Measurements from ENCODE around the gene FOLR3.
A peak's percentile ranks its signal among the peaks of the same experiment; 100 is the strongest.
"Not testable (repeated sequence)": the region's sequence is repeated elsewhere in the genome, so short reads cannot be mapped to it uniquely, and the experiment has no call there.

FOLR3 gene

DNA sequence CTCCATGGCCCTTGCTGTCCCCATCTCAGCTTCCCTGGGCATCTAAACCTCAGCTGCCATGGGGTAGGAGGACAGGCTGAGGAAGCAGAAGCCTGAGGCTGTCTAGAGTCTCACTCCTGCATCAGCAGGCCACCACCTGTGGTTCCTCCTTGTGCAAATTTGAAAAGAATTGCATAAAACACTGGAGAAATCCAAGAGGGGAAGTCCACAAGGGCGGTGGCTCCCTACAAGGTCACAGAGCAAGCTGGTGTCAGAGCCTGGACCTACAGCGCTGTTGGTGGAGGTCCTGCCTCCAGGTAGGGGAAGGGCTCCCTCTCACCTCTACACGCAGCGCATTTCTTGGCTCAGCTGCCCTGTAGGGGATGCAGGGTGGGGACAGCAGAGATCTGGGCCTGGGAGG, at the start of gene FOLR3:
FOLR3 (plus strand) TSS at position 253 of the 400 bp plus-strand sequence. CDS start 228 bp downstream, outside the sequence.
- DNase-seq (ENCODE audit: low read depth in 2 of 3, low spot score in 1 of 3) = not testable (repeated sequence)

DNA sequence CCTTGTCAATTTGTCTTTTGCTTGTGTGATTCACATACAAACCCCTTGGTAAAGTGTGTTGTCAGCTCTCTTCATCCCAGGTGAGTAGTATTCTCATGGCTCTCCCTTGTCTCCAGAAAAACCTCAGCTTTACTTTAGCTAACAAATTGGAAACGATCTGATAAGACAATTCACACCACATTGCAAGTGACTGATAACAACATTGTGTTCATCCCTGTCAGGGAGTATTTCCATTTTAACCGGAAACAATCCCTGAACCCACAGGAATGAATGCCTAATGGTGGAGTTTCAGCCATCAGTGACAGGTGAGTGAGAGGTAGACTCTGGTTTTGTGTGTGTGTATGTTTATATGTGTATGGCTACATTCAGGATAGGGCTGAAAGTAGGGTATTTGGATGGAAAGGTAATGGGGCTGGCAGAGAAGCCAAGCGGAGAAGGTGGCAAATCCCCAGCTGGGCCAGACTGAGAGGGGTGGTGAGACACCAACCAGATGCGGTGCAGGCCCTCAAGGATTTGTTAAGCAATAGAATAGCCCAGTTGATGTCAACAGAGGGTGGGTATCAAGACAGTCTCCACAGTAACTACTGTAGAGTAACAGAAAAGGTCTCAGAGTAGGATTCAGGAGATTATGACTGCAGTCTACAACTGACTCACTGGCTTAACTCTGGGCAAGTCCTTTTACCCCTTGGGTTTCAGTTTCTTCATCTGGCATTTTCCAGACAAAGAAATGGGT, 47.3 kb upstream of the FOLR3 start:
- no peak for DNase-seq (ENCODE audit: low read depth in 2 of 3, low spot score in 1 of 3)

DNA sequence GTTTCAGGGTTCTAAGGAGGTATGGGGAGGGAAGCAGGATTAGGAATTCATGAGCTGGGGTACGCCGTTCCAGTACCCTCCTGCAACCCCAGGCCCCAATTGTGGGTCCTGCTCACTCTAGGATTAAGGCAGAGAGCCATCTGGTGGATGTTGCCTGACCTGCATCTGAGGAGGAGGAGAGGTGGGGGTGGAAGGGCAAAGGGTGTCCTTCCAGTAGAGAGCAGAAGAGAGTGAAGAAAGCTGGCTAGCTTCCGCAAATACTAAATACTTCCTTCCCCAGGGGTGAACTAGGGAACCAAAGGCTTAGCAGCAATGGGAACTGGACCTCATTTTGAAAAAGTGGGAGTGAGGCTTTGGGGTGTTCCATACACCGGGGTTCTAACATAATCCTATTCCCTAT, 44.2 kb upstream of the FOLR3 start:
- peak in 2 of 3 donors; percentile 34 to 65 for DNase-seq (ENCODE audit: low read depth in 2 of 3, low spot score in 1 of 3)

DNA sequence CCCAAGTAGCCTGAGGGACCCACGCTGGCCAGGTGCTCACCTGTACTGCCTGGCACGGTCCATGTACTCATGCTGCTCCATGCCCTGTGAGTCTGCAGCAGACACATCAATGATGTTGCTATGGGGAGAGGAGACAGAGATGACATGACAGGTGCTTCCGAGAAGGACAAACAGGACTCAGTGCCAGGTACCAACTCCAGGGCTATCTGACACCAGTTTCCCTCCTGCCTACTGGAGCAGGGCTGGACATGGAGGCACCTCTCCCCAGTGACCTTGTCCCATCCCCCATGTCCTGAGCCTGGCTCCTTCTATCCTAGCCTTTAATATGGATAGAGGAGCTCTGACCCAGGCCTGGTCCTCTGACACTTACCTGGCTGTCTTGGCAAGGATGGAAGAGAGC, 36.8 kb upstream of the FOLR3 start:
- no peak for DNase-seq (ENCODE audit: low read depth in 2 of 3, low spot score in 1 of 3)

DNA sequence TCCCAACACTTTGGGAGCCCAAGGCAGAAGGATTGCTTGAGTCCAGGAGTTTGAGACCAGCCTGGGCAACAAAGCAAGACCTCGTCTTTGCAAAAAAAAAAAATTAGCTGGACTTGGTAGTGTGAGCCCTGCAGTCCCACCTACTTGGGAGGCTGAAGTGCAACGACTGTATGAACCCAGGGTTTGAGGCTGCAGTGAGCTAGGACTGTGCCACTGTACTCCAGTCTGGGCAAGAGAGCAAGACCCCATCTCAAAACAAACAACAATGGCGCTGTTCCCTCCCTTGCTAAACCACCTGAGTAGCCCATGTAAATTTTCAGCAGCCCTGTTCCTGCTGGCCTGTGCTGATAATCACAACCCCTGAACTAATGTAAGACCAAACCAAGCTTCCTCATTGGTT, 35.5 kb upstream of the FOLR3 start:
- no peak for DNase-seq (ENCODE audit: low read depth in 2 of 3, low spot score in 1 of 3)

DNA sequence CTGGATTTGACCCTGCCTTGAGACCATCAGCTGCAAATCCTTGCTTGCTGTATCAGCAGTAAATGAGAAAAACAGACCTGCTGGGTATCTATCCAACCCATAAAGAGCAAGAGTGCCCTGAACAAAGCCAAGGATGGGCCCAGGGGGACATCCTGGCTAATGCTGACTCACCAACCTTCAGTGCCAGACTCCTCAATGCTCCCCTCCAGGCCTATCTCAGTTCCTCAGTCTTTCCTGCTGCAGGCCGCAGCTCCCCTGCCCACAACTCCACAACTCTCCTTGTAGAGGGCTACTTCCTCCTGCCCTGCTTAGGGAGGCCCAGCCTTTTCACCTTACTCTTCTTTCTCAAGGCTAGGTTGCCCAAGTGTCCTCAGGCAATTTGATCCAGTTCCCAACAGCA, 35.1 kb upstream of the FOLR3 start:
- DNase-seq (ENCODE audit: low read depth in 2 of 3, low spot score in 1 of 3) = no peak

DNA sequence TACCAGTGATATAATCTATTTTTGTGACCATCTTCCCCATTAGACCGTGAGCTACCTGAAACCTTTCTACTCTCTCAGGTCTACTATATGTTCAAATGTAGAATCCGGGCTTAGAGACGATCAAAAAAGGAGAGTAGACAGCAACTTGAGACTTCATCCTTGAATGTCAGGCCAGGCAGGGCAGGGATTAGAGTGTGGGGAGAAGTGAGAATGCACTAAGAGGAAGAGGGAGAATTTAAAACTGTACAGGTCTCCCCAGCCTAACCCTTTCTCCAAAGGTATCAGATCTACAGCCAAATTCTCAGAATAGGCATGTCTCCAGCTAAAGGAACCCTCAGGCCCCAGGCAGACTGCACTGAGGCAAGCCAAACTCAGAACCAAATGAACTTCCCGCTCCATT, 33.4 kb upstream of the FOLR3 start:
- no peak for DNase-seq (ENCODE audit: low read depth in 2 of 3, low spot score in 1 of 3)

DNA sequence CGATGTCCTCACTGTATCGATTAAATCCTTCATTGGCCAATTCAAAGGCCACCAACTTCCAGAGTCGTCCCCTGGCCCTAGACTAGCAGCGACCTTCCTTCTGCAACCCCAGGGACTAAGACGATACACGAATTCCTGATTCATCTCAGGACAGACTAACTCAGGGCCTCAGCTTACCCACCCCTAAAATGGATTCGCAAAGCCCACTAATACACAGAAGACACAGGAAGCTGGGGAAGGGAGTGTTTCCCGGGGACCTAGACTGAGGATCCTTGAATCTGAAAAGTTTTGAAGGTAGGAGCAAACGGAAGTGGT, 32.9 kb upstream of the FOLR3 start:
- no peak for DNase-seq (ENCODE audit: low read depth in 2 of 3, low spot score in 1 of 3)

DNA sequence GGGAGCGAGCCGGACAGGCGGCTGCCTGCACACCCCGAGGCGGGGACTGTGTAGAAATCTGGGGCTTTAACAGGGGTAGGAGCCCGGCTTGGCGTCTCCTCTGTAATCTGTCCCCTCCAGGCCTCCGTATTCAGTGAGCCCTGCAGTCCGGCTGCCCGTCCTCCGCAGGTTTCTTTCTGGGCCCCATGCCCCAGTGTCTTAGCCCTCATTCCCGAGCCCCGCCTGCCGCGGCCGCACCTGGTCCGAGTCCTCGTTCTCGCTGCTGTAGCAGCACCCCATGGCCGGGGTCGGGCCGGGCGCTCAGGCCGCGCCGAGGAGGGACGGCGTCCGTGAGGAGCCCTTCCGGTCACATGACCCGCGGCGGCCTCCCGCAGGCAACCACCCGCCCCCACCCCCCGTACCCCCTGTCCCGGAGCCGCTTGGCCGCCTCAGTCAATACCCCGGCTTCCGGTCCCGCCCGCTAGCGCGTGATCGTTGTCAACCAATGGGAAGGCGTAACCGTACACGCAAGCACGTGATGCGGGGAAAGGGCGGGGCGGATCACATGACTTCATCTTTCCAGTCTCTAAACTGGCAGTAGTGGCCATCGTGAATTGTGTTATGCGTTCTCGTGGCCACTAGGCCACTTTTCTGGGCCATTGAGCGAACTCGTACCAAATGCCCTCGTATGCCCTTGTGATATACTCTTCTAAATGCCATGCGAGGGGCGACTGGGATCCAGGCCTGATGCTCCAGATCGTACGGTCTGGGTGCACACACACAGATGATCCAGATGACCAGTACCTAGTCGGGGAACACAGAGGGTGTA, 32.4 kb upstream of the FOLR3 start, which contains the start of gene LAMTOR1:
LAMTOR1 (minus strand) TSS at position 352 of the 808 bp plus-strand sequence; CDS start at position 279, 73 bp downstream.
- DNase-seq (ENCODE audit: low read depth in 2 of 3, low spot score in 1 of 3) = peak; percentile 97 to 99 (median 98)

DNA sequence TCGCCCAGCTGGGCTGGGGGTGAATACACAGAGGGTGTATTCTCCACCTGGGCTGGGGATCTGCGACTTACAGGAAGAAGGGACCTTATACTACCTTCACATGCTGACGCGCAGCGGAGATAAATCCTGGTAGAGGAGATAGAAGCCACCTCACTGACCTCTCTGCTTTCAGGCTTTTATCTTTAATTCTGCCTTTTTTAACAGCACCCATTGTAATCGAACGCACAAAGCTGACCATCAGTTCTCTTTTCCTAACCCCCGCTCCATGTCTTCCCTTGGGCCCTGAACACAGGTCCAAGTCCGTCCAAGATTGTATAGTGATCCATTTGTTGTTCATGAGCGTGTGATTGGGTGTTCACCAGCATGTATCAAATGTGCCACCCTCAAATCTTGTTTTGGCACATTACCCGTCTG, 31.8 kb upstream of the FOLR3 start:
- no peak for DNase-seq (ENCODE audit: low read depth in 2 of 3, low spot score in 1 of 3)

DNA sequence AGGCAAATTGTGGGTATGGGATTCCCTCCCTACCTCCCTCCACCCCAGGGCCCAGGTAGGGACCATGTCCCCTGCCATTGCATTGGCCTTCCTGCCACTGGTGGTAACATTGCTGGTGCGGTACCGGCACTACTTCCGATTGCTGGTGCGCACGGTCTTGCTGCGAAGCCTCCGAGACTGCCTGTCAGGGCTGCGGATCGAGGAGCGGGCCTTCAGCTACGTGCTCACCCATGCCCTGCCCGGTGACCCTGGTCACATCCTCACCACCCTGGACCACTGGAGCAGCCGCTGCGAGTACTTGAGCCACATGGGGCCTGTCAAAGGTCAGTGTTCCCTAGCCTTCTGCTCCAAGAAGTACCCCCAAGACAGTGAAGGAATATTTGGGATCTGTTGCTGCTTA, 29.6 kb upstream of the FOLR3 start, which contains the start of gene TOMT:
TOMT (plus strand) TSS at position 37 of the 400 bp plus-strand sequence; CDS start at position 65, 28 bp downstream.
- no peak for DNase-seq (ENCODE audit: low read depth in 2 of 3, low spot score in 1 of 3)

DNA sequence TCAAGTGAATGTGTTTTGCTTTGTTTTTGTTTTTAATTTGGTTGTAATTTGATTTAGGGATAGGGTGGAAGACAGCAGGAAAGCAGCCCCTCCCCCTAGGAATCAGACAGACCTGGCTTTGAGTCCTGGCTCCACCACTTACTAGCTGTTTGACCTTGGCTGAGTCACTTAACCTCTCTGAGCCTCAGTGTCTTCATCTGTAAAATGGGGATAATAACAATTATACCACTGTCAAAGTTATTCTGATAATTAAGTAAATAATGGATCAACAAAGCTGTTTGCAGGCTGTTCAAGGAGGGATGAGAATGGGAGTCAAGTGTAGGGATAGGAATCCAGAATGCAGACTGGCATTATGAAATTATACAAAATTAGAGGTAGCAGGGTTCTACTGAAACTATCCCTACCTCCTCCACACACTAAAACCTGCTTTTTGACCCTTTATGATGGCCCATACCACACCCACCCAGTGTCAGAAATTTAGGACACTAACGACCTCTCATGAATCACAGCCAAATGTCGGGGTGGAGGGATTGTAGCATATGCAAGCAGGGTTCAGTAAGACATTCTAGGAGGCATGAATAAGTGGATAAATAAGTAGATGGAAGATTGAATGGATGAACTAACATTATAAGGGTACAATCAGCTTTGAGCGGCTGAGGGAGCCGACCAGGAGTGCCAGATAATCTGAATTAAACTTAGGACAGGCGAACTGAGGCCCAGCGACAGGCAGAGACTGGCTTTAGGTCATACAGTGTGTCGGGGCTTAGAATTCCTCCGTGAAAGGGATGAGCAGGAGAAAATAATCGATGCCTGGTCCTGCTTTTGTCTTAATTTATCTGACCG, 24.0 kb upstream of the FOLR3 start:
- no peak for DNase-seq (ENCODE audit: low read depth in 2 of 3, low spot score in 1 of 3)

DNA sequence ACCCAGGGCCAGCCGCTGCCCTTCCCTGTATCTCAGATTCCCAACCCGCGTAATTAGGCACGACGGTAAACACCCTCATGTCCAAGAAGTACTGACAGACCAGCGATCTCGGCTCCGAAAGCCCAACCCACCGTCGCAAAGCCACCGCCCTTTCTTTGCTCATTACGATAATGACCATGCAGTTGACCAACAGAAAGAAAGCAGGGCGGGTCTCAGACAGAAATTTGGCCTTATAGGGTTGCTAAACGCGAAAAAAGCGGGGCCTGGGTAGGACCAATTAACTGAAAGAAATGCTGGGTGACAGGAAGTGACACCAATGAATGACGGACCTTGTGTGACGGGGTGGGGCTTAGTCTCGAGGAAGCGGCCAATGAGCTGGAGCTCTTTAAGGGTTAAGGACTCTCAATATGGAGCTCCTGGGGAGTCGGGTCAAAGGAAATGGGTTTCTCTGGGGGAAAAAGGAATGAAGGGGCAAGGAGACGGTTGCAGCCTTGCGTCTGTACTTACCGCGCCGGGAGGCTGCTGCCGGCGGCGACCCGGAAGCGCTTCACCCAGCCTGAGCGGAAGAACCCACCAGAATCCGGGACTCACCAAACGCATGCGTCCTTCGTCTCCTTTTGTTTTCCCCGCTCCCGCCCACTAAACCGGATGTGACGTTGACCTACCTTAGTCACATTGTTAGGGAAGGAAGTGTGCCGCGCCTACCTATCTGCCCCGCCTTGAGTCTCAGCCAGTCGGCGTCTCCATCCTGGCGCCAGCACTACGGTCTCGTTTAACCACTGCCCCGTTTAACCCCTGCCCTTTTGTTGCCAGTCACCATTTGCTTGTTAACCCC, 23.2 kb upstream of the FOLR3 start, which contains the start of gene ANAPC15:
ANAPC15 (minus strand) TSS at position 553 of the 835 bp plus-strand sequence. CDS start 1,419 bp downstream, outside the sequence.
- peak; percentile 98 to 99 (median 98) for DNase-seq (ENCODE audit: low read depth in 2 of 3, low spot score in 1 of 3)

DNA sequence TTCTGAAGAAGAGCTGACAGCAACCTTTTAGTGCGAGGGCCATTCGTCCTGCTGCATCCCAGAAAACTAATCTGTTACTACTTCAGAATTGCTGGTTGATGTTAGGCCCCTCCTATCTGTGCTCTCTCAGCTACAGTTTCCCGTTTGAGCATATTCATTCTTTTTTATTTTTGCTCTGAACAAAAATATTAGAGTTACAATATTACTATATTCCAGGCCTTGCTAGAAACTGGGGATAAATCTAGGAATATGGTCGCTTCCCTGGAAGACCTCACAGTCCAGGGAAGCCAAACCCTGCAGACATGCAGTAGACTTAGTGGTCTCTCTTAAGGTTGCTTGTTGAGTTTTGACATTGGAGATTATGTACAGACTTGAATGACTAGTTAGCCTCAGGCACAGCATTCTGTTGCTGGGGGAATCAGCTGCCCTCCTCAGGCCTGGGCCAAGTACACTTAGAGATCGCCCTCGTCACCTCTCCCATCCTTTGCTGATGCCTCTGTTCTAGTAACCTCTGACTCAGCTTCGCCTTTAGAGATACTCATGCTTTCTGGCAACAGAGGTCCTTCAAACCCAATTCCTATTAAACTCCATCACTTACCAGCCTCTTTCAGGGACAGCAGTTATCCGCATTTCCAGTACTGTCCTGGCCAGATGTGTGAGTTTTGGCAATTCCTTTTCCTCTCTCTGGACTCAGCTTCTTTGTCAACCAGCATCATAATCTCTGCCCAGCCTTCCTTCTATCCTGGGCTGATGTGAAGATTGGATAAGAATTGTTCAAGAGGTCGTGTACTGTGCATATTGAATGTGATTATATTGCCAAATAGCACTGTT, 22.3 kb upstream of the FOLR3 start:
- DNase-seq (ENCODE audit: low read depth in 2 of 3, low spot score in 1 of 3) = no peak

DNA sequence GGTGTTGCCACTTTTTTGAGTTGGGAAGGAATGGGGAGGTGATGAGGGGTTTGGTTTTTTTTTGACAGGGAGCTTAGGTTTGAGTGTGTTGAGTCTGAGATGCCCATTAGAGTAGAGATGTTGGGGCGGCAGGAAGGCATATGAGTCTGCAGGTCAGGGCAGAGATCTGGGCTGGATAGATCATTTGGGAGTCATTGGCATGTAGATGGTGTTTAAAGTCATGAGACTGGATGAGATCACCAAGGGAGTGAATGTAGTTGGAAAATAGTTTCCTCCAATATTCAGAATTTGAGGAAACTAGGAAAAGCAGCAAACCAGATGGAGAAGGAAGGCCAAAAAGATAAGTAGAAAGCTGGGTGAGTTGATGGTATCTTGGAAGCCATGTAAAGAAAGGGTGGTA, 21.0 kb upstream of the FOLR3 start:
- DNase-seq (ENCODE audit: low read depth in 2 of 3, low spot score in 1 of 3) = no peak

DNA sequence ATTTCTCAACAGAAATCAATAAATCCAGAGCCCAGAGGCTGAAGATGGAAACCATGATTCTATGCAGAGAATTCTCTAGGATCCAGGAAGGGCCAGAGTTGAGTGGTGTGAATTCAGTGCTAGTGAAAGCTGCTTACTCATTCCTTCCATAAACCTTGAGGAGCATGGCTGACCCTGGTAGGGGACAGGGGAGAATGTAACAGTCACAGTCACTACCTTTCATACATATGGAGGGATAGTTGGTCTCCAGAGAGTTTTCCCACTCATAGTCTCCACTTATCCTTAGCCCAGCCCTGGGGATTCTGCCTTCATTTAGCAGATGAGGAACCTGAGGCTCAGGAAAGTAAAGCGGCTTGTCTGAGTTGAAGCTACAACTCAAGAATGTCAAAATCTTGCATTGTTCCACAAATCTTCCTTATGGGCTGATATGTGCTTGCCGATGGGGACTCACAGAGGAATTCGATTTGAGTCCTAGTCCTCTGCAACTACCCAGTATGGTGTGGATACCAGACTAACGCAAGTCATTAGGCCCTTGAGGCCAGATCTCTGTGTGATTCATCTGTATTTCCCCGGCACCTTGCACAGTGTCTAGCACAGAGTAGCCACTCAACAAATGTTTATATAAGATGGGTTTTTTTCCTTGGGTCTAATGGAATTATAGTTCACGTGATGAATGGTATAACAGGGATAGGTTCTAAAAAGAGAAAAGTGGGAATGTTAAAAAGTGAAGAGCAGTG, 19.3 kb upstream of the FOLR3 start:
- DNase-seq (ENCODE audit: low read depth in 2 of 3, low spot score in 1 of 3) = no peak

DNA sequence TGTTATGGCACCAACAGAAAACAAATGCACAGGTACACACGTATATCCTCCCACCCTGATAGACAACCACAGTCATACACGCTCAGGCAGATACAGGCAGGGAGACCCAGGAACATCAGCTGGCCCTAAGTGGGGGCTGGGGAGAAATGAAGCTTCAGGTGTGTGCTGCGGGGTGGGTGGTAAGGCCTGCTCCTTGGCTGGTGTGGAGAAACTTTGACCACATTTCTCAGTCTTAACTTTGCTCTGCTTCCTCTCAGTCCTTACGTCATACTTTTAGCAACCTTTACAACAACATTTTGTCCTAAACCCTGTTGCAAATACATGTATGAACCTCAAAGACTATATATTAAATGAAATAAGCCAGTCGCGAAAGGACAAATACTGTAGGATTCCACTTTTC, 16.3 kb upstream of the FOLR3 start:
- no peak for DNase-seq (ENCODE audit: low read depth in 2 of 3, low spot score in 1 of 3)

DNA sequence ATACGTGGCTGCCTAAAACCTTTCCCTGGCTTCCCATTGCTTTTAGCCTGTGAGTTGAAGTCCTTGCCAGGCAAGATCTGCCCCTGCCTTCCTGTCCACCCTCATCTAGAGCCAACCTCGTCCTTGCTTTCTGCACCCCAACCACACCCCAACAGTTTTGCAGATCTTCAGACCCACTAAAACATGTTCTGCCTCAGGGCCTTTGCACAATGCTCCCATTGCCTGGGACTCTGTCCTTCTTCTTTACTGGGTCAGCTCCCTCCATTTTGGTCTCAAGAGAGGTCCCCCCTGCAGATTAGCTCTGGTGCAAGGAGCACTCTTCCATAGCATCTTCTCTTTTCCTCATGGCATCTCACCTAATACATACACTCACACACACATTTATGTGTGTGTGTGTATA, 14.6 kb upstream of the FOLR3 start:
- no peak for DNase-seq (ENCODE audit: low read depth in 2 of 3, low spot score in 1 of 3)

DNA sequence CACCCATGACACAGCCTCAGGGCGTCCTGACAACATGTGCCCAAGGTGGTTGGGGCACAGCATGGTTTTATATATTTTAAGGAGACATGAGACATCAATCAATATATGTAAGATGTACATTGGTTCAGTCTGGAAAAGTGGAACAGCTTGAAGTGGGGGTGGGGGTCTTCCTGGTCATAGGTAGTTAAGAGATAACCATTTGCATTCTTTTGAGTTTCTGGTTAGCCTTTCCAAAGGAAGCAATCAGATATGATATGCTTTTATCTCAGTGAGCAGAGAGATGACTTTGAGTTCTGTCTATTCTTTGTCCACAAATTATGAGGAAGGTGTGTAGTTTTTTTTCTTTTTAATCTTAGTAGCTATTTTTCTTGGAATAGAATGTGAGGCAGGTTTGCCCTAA, 12.9 kb upstream of the FOLR3 start:
- no peak for DNase-seq (ENCODE audit: low read depth in 2 of 3, low spot score in 1 of 3)
